HG03196 (cell line): ENCODE measurements around the gene UGT2B15.
"Not testable (repeated sequence)": the region's sequence is repeated elsewhere in the genome, so short reads cannot be mapped to it uniquely, and the experiment has no call there.

ENCODE experiments used
- ATAC-seq: cut with Tn5 transposase; IDR thresholded peaks from one replicate; pipeline ENCODE4 v1.9.1; 2021; ENCODE audit not compliant: unreplicated experiment

UGT2B15 gene

GRCh38 chr4:68656445-68656973 lies 13.9 kb downstream of the UGT2B15 start:
- peak; percentile 52 for ATAC-seq

- peak; percentile 16 for ATAC-seq
These were observed 14.5 kb downstream of the UGT2B15 start for GRCh38 chr4:68655764-68656444.

- no peak for ATAC-seq
These were observed 15.3 kb downstream of the UGT2B15 start for GRCh38 chr4:68654946-68655721.

GRCh38 chr4:68651932-68652331 lies 18.5 kb downstream of the UGT2B15 start:
- ATAC-seq, result no peak

GRCh38 chr4:68630371-68630770 lies 40.1 kb downstream of the UGT2B15 start:
- ATAC-seq, result no peak

- ATAC-seq, result not testable (repeated sequence)
These were observed 47.7 kb downstream of the UGT2B15 start for GRCh38 chr4:68622731-68623130.

GRCh38 chr4:68617003-68617698 lies 53.3 kb downstream of the UGT2B15 start:
- peak; percentile 78 for ATAC-seq

GRCh38 chr4:68615699-68616422 lies 54.6 kb downstream of the UGT2B15 start:
- no peak for ATAC-seq

GRCh38 chr4:68613752-68614151 lies 56.7 kb downstream of the UGT2B15 start:
- ATAC-seq, result no peak

- no peak for ATAC-seq
These were observed 64.2 kb downstream of the UGT2B15 start for GRCh38 chr4:68606240-68606639.

GRCh38 chr4:68599150-68599549 lies 71.3 kb downstream of the UGT2B15 start:
- no peak for ATAC-seq

GRCh38 chr4:68597482-68597881 lies 73.0 kb downstream of the UGT2B15 start:
- no peak for ATAC-seq
